HEK293 (cell line): ENCODE measurements around the gene RAB22A.

Experiments
- CTCF ChIA-PET: fragments of 350-600 bp; formaldehyde crosslinking; extraction: SDS; loops from one replicate; lab custom pipeline; 2021; ENCODE audit warnings: antibody characterized with exemption; lab: Yijun Ruan, JAX
- POLR2A ChIA-PET: fragments of 300-600 bp; formaldehyde crosslinking; extraction: SDS; loops from one replicate; lab custom pipeline; 2020; ENCODE audit warnings: antibody characterized with exemption, inconsistent platforms; lab: Yijun Ruan, JAX
- H3K27ac ChIP-seq: fragments of 200-500 bp; sonication (Bioruptor generic); 2 replicates; pipeline ENCODE4 v1.5.1; 2014; ENCODE audit warnings: low read depth, low read length, control low read depth, inconsistent platforms; ENCODE audit errors: extremely low read depth
- H3K36me3 ChIP-seq, 2 experiments: fragments of 200-500 bp in 1 of 2; sonication (Bioruptor generic) in 1 of 2; 1 replicate in 1 of 2; 2 replicates in 1 of 2; pipeline ENCODE4 v1.5.1; 2014 to 2017; ENCODE audit warnings: inconsistent platforms in 2 of 2, low read length in 2 of 2; ENCODE audit not compliant: control insufficient read depth in 2 of 2, insufficient read depth in 1 of 2
- H3K4me1 ChIP-seq: fragments of 200-500 bp; sonication (Bioruptor generic); 2 replicates; pipeline ENCODE4 v1.5.1; 2014; ENCODE audit warnings: mild to moderate bottlenecking, low read length, inconsistent platforms; ENCODE audit not compliant: control insufficient read depth, insufficient read depth
- H3K4me3 ChIP-seq: 2 replicates; pipeline ENCODE4 v1.5.1; 2011; ENCODE audit warnings: low read depth, mild to moderate bottlenecking, control low read depth, low read length, moderate library complexity
- H3K9me3 ChIP-seq: fragments of 200-500 bp; sonication (Bioruptor generic); 2 replicates; pipeline ENCODE4 v1.5.1; 2014; ENCODE audit warnings: low read depth, low read length, inconsistent platforms; ENCODE audit not compliant: control insufficient read depth, insufficient read depth
- GLI2 ChIP-seq: fragments of 450-650 bp; formaldehyde crosslinking; IDR thresholded peaks from 2 replicates; pipeline ENCODE4; 2017; ENCODE audit warnings: missing biosample characterization, missing genetic modification characterization, low read depth, borderline replicate concordance
- GLIS2 ChIP-seq: fragments of 450-650 bp; formaldehyde crosslinking; IDR thresholded peaks from 2 replicates; pipeline ENCODE4 v1.5.1; 2016; ENCODE audit warnings: missing biosample characterization, missing genetic modification characterization
- KLF10 ChIP-seq: fragments of 450-650 bp; IDR thresholded peaks from 2 replicates; pipeline ENCODE4 v1.5.1; 2018; ENCODE audit warnings: missing biosample characterization, mild to moderate bottlenecking, missing genetic modification characterization
- PRDM2 ChIP-seq: fragments of 450-650 bp; formaldehyde crosslinking; IDR thresholded peaks from 2 replicates; pipeline ENCODE4 v1.5.1; 2016; ENCODE audit warnings: missing biosample characterization, missing genetic modification characterization, borderline replicate concordance
- PRDM6 ChIP-seq: fragments of 450-650 bp; formaldehyde crosslinking; IDR thresholded peaks from 2 replicates; pipeline ENCODE4 v1.5.1; 2017; ENCODE audit warnings: missing biosample characterization, missing genetic modification characterization
- REPIN1 ChIP-seq: fragments of 450-650 bp; formaldehyde crosslinking; IDR thresholded peaks from 2 replicates; pipeline ENCODE4 v1.5.1; 2017; ENCODE audit warnings: missing biosample characterization, missing genetic modification characterization, low read depth
- TSHZ1 ChIP-seq: fragments of 450-650 bp; formaldehyde crosslinking; IDR thresholded peaks from 2 replicates; pipeline ENCODE4 v1.5.1; 2016; ENCODE audit warnings: missing biosample characterization, missing genetic modification characterization, borderline replicate concordance
- ZFP37 ChIP-seq: fragments of 450-650 bp; formaldehyde crosslinking; IDR thresholded peaks from 2 replicates; pipeline ENCODE4 v1.5.1; 2016; ENCODE audit warnings: missing biosample characterization, missing genetic modification characterization
- ZNF10 ChIP-seq: fragments of 450-650 bp; formaldehyde crosslinking; IDR thresholded peaks from 2 replicates; pipeline ENCODE4 v1.5.1; 2017; ENCODE audit warnings: missing biosample characterization, missing genetic modification characterization
- ZNF221 ChIP-seq: fragments of 450-650 bp; formaldehyde crosslinking; IDR thresholded peaks from 2 replicates; pipeline ENCODE4 v1.5.1; 2017; ENCODE audit warnings: missing biosample characterization, missing genetic modification characterization, borderline replicate concordance
- ZNF239 ChIP-seq: fragments of 450-650 bp; formaldehyde crosslinking; IDR thresholded peaks from 2 replicates; pipeline ENCODE4 v1.5.1; 2016; ENCODE audit warnings: missing biosample characterization, missing genetic modification characterization
- ZNF350 ChIP-seq: fragments of 450-650 bp; formaldehyde crosslinking; IDR thresholded peaks from 2 replicates; pipeline ENCODE4 v1.5.0; 2017; ENCODE audit warnings: missing biosample characterization, mild to moderate bottlenecking, missing genetic modification characterization
- ZNF426 ChIP-seq: fragments of 450-650 bp; formaldehyde crosslinking; IDR thresholded peaks from 2 replicates; pipeline ENCODE4 v1.5.1; 2017; ENCODE audit warnings: missing biosample characterization, missing genetic modification characterization, mild to moderate bottlenecking, inconsistent platforms, moderate library complexity
- ZNF544 ChIP-seq: fragments of 450-650 bp; formaldehyde crosslinking; IDR thresholded peaks from 2 replicates; pipeline ENCODE4 v1.5.0; 2017; ENCODE audit warnings: missing biosample characterization, missing genetic modification characterization
- ZNF623 ChIP-seq: fragments of 450-650 bp; formaldehyde crosslinking; IDR thresholded peaks from 2 replicates; pipeline ENCODE4 v1.5.1; 2016; ENCODE audit warnings: missing biosample characterization, missing genetic modification characterization
- ZNF692 ChIP-seq: fragments of 450-650 bp; formaldehyde crosslinking; IDR thresholded peaks from 2 replicates; pipeline ENCODE4 v1.5.1; 2016; ENCODE audit warnings: missing biosample characterization, missing genetic modification characterization
- ZNF768 ChIP-seq: fragments of 450-650 bp; formaldehyde crosslinking; IDR thresholded peaks from 2 replicates; pipeline ENCODE4 v1.5.1; 2018; ENCODE audit warnings: missing biosample characterization, mild to moderate bottlenecking, missing genetic modification characterization
- TF ChIP-seq, protein P1 (sequence below): fragments of 450-650 bp; formaldehyde crosslinking; IDR thresholded peaks from 2 replicates; pipeline ENCODE4 v1.5.1; 2016; ENCODE audit warnings: missing biosample characterization, missing genetic modification characterization

The RAB22A gene

DNA sequence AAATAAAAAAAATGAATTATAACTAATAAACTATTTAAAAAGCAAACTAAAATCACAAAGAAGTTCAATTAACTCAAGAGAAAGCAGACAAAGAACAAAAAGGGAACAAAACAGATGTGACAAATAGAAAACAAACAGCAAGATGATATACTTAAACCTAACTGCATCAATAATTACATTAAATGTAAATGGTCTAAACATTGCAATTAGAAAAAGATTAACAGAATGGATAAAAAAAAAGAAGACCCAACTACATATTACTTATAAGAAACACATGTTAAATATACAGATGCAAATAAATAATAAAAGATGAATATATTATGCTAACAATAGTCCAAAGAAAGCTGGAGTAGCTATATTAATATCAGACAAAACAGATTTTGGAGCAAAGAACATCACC lies 35.1 kb upstream of the RAB22A start:
- POLR2A ChIA-PET, result no interaction called here
- Histone ChIP-seq H3K36me3 (peaks cover 0 to 4% of the 10 kb centered on the region in 2 experiments; a peak in 2 of 3 replicates), H3K4me3 (no peak overlapping the region), H3K4me1 (peaks cover 3% of the 10 kb centered on the region; the same call in 1 of the 2 replicates), H3K27ac (no peak overlapping the region), H3K9me3 (no peaks in the 10 kb centered on the region)
- no peak for TF ChIP-seq ZNF544
- no peak for TF ChIP-seq ZNF350 (tag by site-specific recombination)
- no peak for TF ChIP-seq REPIN1 (tag by site-specific recombination)
- no peak for TF ChIP-seq GLIS2
- TF ChIP-seq GLI2, result no peak
- TF ChIP-seq TSHZ1 (tag by site-specific recombination), result no peak
- TF ChIP-seq ZNF623, result no peak
- TF ChIP-seq ZNF692 (tag by site-specific recombination), result no peak
- TF ChIP-seq, protein P1, sequence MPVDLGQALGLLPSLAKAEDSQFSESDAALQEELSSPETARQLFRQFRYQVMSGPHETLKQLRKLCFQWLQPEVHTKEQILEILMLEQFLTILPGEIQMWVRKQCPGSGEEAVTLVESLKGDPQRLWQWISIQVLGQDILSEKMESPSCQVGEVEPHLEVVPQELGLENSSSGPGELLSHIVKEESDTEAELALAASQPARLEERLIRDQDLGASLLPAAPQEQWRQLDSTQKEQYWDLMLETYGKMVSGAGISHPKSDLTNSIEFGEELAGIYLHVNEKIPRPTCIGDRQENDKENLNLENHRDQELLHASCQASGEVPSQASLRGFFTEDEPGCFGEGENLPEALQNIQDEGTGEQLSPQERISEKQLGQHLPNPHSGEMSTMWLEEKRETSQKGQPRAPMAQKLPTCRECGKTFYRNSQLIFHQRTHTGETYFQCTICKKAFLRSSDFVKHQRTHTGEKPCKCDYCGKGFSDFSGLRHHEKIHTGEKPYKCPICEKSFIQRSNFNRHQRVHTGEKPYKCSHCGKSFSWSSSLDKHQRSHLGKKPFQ, result no peak
- TF ChIP-seq ZFP37, result no peak
- CTCF ChIA-PET, result no interaction called here

GRCh38 chr20:58277107-58277506 lies 32.4 kb upstream of the RAB22A start:
- no peaks in the 10 kb centered on the region for H3K4me1 ChIP-seq
- H3K4me3 ChIP-seq, result no peak overlapping the region
- no peaks in the 10 kb centered on the region for H3K9me3 ChIP-seq
- CTCF ChIA-PET, result no interaction called here
- no peaks in the 10 kb centered on the region; a peak in 1 of 3 replicates for H3K36me3 ChIP-seq
- TF ChIP-seq ZNF239 (tag by site-specific recombination) (no peak), ZNF426 (tag by site-specific recombination) (no peak), KLF10 (tag by site-specific recombination) (no peak), ZNF768 (no peak), ZNF221 (tag by site-specific recombination) (no peak), PRDM6 (tag by site-specific recombination) (no peak), ZNF10 (no peak), PRDM2 (tag by site-specific recombination) (no peak)
- TF ChIP-seq, all 188 proteins: peak for 0
- no peak overlapping the region for H3K27ac ChIP-seq
- POLR2A ChIA-PET, result no interaction called here
